H54 (cell line): ENCODE measurements around the gene CCNDBP1.

Experiments
- DNase-seq: peaks from one replicate; pipeline ENCODE4 v3.0.0; 2011; ENCODE audit warnings: low spot score, mixed read lengths; ENCODE audit not compliant: insufficient read length
- FAIRE-seq: peaks from 3 replicates; lab custom pipeline; 2011; peaks lifted over from hg19 to GRCh38; lab: Jason Lieb, UNC
- POLR2A ChIP-seq: IDR thresholded peaks from 2 replicates; pipeline ENCODE4 v1.6.1; 2011; ENCODE audit warnings: low read depth, mild to moderate bottlenecking, low read length

Gene CCNDBP1

GRCh38 chr15:43238671-43239131, 53.5 kb downstream of the CCNDBP1 start:
- FAIRE-seq (no peak), DNase-seq (no peak)
- no peak for TF ChIP-seq POLR2A

- FAIRE-seq, result no peak
- no peak for TF ChIP-seq POLR2A
- no peak for DNase-seq
Observed at GRCh38 chr15:43239732-43240491, 54.7 kb downstream of the CCNDBP1 start.

GRCh38 chr15:43241100-43241499, 55.9 kb downstream of the CCNDBP1 start:
- no peak for FAIRE-seq
- TF ChIP-seq POLR2A, result no peak
- DNase-seq, result no peak

GRCh38 chr15:43242616-43243015, 57.4 kb downstream of the CCNDBP1 start:
- no peak for FAIRE-seq
- no peak for DNase-seq
- no peak for TF ChIP-seq POLR2A

- FAIRE-seq, result no peak
- no peak for DNase-seq
- no peak for TF ChIP-seq POLR2A
Observed at GRCh38 chr15:43243020-43243645, 57.9 kb downstream of the CCNDBP1 start.

GRCh38 chr15:43244092-43244491, 58.9 kb downstream of the CCNDBP1 start:
- no peak for TF ChIP-seq POLR2A
- DNase-seq (no peak), FAIRE-seq (no peak)

- no peak for TF ChIP-seq POLR2A
- DNase-seq (no peak), FAIRE-seq (no peak)
Observed at GRCh38 chr15:43246261-43246774, 61.1 kb downstream of the CCNDBP1 start.
